ENCODE results near the gene NPBWR2.
"Not testable (repeated sequence)": the region's sequence is repeated elsewhere in the genome, so short reads cannot be mapped to it uniquely, and the experiment has no call there.

The NPBWR2 gene

GRCh38 chr20:64119301-64119680 lies 11.9 kb upstream of the NPBWR2 start:
- DNase-seq (ENCODE audit: low read depth in 2 of 2, low spot score in 1 of 2): no peak

DNA sequence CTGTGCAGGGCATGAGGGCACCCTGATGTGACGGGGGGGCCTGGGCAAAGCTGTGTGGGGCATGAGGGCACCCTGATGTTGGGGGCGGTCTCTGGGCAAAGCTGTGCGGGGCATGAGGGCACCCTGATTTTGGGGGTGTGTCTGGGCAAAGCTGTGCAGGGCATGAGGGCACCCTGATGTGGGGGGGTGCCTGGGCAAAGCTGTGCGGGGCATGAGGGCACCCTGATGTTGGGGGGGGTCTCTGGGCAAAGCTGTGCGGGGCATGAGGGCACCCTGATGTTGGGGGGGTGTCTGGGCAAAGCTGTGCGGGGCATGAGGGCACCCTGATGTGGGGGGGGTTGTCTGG lies 10.0 kb upstream of the NPBWR2 start:
- not testable (repeated sequence) for DNase-seq (ENCODE audit: low read depth in 2 of 2, low spot score in 1 of 2)

DNA sequence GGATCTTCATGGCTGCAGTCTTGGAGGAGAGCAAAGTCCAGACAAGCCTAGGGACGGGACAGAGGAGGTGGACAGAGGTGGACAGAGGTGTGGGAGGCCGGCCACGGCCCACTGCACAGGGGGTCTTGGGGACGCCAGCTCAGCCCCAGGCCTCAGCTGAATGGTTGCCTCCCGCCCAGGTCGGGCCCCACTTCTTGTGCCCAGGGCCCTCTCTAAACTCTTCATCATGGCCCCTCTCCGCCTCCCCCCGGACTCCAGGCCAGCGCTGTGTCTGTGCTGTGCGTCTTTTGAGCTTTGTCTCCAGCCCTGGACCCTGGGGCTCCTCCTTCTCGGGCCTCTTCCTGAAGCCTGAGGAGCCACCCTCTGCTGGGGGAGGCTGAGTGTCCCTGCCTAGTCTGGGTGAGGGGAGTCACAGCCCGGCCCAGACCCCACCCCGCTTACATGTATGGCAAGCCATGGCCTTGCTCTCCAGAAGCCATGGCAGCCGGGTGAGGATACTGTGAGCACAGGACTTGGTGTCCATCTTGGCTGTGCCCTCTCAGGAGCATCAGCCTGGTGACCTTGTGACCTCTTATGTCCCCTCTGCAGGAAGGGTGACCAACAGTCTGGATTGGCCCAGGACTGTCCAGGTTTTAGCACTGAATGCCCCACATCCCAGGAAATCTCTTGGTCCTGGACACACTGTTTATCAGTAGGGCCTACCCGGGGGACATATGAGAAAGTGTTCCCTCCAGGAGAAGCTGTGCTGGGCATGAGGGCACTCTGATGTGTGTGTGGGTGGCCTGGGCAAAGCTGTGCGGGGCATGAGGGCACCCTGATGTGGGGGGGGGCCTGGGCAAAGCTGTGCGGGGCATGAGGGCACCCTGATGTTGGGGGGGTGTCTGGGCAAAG lies 9.4 kb upstream of the NPBWR2 start:
- DNase-seq (ENCODE audit: low read depth in 2 of 2, low spot score in 1 of 2): no peak

DNA sequence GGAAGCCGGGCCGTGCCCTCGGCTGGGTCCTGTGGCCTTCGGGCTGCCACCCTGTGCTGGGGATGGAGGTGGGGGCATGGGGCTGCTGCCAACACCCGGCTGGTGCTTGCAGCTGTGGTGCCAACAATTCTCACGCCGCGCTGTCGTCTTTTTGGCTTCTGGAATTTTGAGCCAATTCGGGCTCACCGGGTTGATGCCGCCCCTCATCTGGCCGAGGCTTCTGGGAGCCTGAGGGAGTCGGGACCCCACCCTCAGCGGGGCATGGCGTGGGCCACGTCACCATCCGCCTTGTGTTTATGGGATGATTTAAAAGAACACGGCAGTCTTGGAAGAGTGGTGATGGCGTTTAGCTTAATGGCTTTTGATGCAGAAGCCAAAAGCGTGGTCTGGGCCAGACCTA lies 8.7 kb upstream of the NPBWR2 start:
- no peak for DNase-seq (ENCODE audit: low read depth in 2 of 2, low spot score in 1 of 2)

GRCh38 chr20:64115171-64115911 lies 8.0 kb upstream of the NPBWR2 start:
- no peak for DNase-seq (ENCODE audit: low read depth in 2 of 2, low spot score in 1 of 2)

DNA sequence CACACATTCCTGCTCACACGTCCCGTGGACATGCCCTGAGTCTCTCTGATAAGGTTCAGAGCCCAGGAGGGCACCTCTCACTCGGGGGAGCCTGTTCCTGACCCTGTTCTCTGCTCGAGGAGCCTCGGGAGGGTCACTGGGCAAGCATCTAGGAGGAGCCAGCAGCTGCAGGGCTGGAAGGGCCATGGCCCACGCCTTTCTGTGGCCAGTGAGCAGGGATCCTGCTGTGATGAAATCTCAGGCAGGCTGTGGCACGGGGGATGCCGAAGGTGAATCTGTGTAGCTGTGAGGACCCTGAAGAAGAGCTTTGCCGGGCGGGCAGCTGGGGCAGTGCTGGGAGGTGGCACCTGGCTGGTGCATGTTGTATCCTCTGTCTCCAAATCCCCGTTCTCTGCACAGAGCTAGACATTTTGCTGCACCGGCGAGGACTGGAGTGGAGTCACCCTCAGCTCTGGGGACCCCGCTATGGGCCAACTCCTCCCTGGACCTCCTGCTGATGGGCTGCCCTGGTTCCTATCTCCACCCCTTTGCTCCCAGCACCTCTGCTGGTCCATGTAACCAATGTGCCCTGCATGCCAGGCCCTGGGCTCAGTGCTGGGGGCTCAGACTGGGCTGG lies 7.1 kb upstream of the NPBWR2 start:
- no peak for DNase-seq (ENCODE audit: low read depth in 2 of 2, low spot score in 1 of 2)

GRCh38 chr20:64113796-64114355 lies 6.5 kb upstream of the NPBWR2 start:
- no peak for DNase-seq (ENCODE audit: low read depth in 2 of 2, low spot score in 1 of 2)

DNA sequence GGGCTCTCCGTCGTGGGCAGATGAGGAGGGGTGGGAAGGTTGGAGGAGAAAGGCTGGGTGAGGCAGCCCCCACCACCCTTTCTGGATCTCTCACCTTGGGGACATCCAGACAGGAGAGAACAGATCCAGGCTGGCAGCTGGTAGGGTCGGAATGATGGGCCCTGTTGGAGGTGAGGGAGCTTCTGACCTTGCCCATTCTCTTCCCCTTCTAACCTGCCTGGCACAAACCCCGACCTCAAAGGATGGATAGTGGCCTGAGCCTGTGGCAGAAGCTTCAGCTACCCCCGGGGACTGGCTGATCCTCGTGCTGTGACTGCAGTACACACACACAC lies 6.0 kb upstream of the NPBWR2 start:
- no peak for DNase-seq (ENCODE audit: low read depth in 2 of 2, low spot score in 1 of 2)

- DNase-seq (ENCODE audit: low read depth in 2 of 2, low spot score in 1 of 2): no peak
Measured at GRCh38 chr20:64112691-64113443, 5.5 kb upstream of the NPBWR2 start.

DNA sequence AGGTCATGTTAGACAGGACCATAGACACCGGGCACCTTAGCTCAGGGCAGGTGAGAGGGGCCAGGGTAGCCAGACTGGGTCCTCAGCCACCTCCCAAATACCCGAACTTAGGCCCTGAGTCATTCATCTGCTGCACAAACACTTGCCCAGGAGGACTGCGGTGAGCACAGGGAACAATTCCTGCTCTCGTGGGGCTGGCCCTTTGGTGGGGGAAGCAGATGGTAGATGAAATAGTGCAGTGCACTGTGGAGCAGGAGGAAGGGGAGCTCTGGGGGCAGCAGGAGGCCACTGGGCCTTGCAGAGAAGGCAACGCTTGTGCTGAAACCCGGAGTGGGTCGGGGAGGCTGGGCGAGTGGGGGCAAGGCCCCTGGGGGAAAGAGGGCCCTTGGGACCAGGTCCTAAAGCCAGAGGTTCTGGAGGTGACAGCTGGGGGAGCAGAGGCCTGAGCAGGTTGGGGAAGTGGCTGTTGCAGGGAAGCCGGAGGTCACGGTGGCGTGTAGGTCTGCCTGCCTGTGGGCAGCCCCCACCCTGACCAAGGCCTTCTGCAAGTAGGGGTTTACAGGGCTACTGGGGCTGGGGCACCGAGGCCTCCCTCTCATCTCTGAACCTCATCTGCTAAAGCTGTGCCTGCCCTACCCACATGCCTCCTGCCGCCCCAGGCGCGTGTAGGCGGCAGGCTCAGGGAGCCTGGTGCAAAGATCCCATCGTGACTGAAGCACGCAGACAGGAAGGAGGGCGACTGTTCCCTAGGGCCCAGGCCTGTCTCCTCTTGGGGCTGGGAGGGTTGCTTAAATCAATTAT lies 4.7 kb upstream of the NPBWR2 start:
- DNase-seq (ENCODE audit: low read depth in 2 of 2, low spot score in 1 of 2): no peak

- no peak for DNase-seq (ENCODE audit: low read depth in 2 of 2, low spot score in 1 of 2)
Measured at GRCh38 chr20:64110411-64111068, 3.2 kb upstream of the NPBWR2 start.

DNA sequence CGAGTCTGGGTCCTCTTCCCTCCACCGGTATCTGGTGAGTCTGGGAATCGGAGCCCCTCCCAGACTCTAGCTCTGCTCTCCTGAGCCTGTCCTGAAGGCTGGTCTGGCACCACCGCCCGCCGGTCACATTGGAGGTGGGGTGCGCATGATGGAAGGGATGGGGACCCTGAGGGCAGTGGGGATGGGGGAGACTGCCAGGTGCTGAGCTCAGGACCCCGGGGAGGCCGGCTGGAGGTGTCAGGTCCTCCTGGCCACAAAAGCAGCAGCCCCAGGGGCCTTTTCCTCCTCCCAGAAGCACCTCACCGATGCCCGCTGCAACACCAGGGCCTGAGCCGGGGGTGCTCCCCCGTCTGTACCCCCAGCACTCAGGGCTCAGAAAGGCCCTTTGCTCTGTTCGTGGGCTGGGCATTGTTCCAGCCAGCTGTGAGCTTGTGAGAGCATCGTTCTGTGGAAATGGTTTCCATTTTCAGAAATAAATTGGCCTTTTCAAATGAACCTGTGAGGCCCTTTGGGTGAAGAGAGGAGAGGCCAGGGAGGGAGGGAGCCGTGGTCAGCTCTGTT lies 2.5 kb upstream of the NPBWR2 start:
- no peak for DNase-seq (ENCODE audit: low read depth in 2 of 2, low spot score in 1 of 2)

- no peak for DNase-seq (ENCODE audit: low read depth in 2 of 2, low spot score in 1 of 2)
Measured at GRCh38 chr20:64108731-64109681, 1.6 kb upstream of the NPBWR2 start.

DNA sequence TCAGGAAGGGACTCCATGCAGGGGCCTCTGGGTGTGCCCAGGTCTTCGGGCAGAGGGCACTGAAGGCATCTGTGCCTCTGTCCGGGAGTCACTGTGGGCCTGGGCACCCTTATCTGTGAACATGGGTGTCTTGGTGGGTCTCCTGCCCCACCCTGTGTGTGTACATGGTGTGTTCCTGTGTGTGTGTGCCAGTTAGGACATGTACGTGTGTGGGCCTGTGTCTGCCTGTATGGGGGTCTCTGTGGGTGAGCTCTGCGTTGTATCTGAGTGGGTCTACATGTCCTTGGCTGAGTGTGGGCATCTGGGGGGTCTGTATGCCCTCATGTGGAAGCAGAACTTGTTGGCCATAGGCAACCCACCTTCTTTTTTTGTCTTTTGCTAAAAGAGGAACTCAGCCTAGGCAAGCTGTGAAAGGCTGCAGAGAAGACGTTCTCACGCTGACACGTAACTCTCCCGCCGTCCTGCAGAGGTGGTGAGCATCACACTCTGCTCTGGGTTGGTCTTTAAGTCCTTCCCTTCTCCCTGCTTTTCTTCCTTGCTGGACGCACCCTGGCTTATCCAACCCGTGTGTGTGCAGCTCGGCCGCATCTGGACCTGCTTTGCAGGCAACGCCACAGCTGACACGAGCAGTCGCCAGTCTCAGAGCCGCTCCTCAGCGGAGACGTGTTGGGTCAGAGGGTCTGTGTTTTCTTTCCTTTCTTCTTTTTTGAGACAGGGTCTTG lies 532 bp upstream of the NPBWR2 start:
- no peak for DNase-seq (ENCODE audit: low read depth in 2 of 2, low spot score in 1 of 2)

GRCh38 chr20:64106435-64106961 lies 867 bp downstream of the NPBWR2 start:
- no peak for DNase-seq (ENCODE audit: low read depth in 2 of 2, low spot score in 1 of 2)

DNA sequence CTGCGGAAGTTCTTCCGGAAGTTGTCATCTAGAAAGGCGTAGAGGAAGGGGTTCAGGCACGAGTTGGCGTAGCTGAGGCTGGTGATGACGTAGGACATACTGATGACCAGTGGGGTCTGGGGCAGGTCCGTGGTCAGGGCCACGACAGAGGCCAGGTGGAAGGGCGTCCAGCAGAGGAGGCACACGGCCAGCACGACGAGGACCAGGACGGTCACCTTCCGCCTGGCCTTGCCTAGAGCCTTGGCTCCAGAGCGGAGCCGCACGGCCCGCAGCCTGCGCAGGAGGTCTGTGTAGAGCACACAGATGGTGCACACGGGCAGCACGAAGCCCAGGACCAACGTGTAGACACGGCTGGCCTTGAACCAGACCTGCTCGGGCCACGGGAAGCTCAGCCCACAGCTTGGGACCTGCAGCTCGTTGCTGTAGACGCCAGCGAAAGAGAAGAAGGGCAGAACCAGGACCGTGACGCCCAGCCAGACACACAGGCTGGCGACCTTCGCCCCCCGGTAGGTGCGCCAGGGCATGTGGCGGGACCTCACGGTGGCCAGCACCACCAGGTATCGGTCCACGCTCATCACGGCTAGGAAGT lies 1.4 kb downstream of the NPBWR2 start:
- DNase-seq (ENCODE audit: low read depth in 2 of 2, low spot score in 1 of 2): no peak
